HCT116 (cell line): Measurements from ENCODE around the gene GLMP. TPM values are rescaled to one million over a fixed set of nuclear protein-coding genes. Genes with fewer than 3 reads are reported as not detected.

Experiments
- ATAC-seq: fragments of 200-7000 bp; cut with Tn5 transposase; 2 replicates; pipeline ENCODE4 v1.9.1; 2020; ENCODE audit warnings: mild to moderate bottlenecking, moderate library complexity
- BruUV-seq: library from RNA; stranded (reverse); fragments of 400-500 nt; replicated peaks from 2 replicates; lab custom pipeline; 2021; lab: Mats Ljungman, UMichigan
- CTCF ChIA-PET: fragments of 300-600 bp; sonication (Branson Sonifier 250); formaldehyde crosslinking; loops from one replicate; lab custom pipeline; 2021; ENCODE audit warnings: antibody characterized with exemption; lab: Charles Lee
- POLR2A ChIA-PET: fragments of 300-600, 350-600 bp; sonication (Branson Sonifier 250); formaldehyde crosslinking; loops from one replicate; lab custom pipeline; 2021; ENCODE audit warnings: antibody characterized with exemption; lab: Charles Lee
- RAD21 ChIA-PET, 2 experiments: fragments of 300-600 bp; sonication (Branson Sonifier 250); formaldehyde crosslinking; loops; one replicate each; lab custom pipeline; 2023; ENCODE audit warnings: low total read pairs in 2 of 2; ENCODE audit not compliant: uncharacterized antibody in 2 of 2, unreplicated experiment in 2 of 2, low non-redundant PET in 1 of 2; lab: Charles Lee
- DNase-seq: peaks from one replicate; pipeline ENCODE4 v3.0.0-alpha.2; 2010; ENCODE audit warnings: low read depth, low spot score
- H2AFZ ChIP-seq: fragments of 200-600 bp; shearing (Covaris generic), sonication (generic); 2 replicates; pipeline ENCODE4 v1.6.1; 2017; ENCODE audit warnings: low read depth, mixed run types, mixed read lengths, antibody characterized with exemption, low read length; ENCODE audit not compliant: poor library complexity, severe bottlenecking
- H3K27ac ChIP-seq: 2 replicates; pipeline ENCODE4 v1.5.1; 2012; ENCODE audit warnings: low read depth, low read length
- H3K27me3 ChIP-seq: fragments of 200-600 bp; sonication (generic); 2 replicates; pipeline ENCODE4 v1.6.1; 2016; ENCODE audit warnings: mixed run types, low read length, mixed read lengths; ENCODE audit not compliant: insufficient read depth
- H3K36me3 ChIP-seq, 2 experiments: fragments of 200-500 bp in 1 of 2; fragments of 200-600 bp in 1 of 2; sonication (Bioruptor generic) in 1 of 2; sonication (generic) in 1 of 2; 2 replicates each; pipeline versions ENCODE4 v1.5.1 to v1.6.1; 2014 to 2016; ENCODE audit warnings: low read length in 2 of 2, inconsistent platforms in 1 of 2, mixed read lengths in 1 of 2, mixed run types in 1 of 2; ENCODE audit not compliant: insufficient read depth in 2 of 2, control insufficient read depth in 1 of 2
- H3K4me1 ChIP-seq, 2 experiments: fragments of 200-600 bp in 1 of 2; sonication (generic) in 1 of 2; 2 replicates each; pipeline versions ENCODE4 v1.5.1 to v1.6.1; 2012 to 2017; ENCODE audit warnings: low read length in 2 of 2, inconsistent platforms in 1 of 2, mild to moderate bottlenecking in 1 of 2, mixed read lengths in 1 of 2, mixed run types in 1 of 2, moderate library complexity in 1 of 2; ENCODE audit not compliant: insufficient read depth in 2 of 2, control insufficient read depth in 1 of 2
- H3K4me2 ChIP-seq: fragments of 200-600 bp; sonication (generic); 2 replicates; pipeline ENCODE4 v1.6.1; 2017; ENCODE audit warnings: mixed run types, low read length, mixed read lengths
- H3K4me3 ChIP-seq, 2 experiments: fragments of 200-600 bp in 1 of 2; sonication (generic) in 1 of 2; replicated peaks in 1 of 2; 2 replicates each; pipeline ENCODE4 v1.5.1; 2011 to 2016; ENCODE audit warnings: low read length in 2 of 2, control low read depth in 1 of 2, low read depth in 1 of 2, mild to moderate bottlenecking in 1 of 2, mixed read lengths in 1 of 2, mixed run types in 1 of 2
- H3K79me2 ChIP-seq: fragments of 200-600 bp; sonication (generic); 2 replicates; pipeline ENCODE4 v1.6.1; 2017; ENCODE audit warnings: mild to moderate bottlenecking, mixed run types, low read length, moderate library complexity, mixed read lengths; ENCODE audit not compliant: insufficient read depth
- H3K9ac ChIP-seq: fragments of 200-600 bp; sonication (generic); 2 replicates; pipeline ENCODE4 v1.6.1; 2016; ENCODE audit warnings: low read length, mixed read lengths
- H3K9me2 ChIP-seq: fragments of 200-600 bp; sonication (generic), shearing (Covaris generic); 2 replicates; pipeline ENCODE4 v1.6.1; 2017; ENCODE audit warnings: mixed run types, mild to moderate bottlenecking, moderate library complexity; ENCODE audit not compliant: insufficient read depth
- H3K9me3 ChIP-seq, 2 experiments: fragments of 200-500 bp in 1 of 2; fragments of 200-600 bp in 1 of 2; sonication (Bioruptor generic) in 1 of 2; sonication (generic) in 1 of 2; 2 replicates each; pipeline ENCODE4 v1.6.1; 2014 to 2017; ENCODE audit warnings: low read length in 2 of 2, mixed read lengths in 2 of 2, inconsistent platforms in 1 of 2, low read depth in 1 of 2, mild to moderate bottlenecking in 1 of 2, mixed run types in 1 of 2, moderate library complexity in 1 of 2; ENCODE audit not compliant: control insufficient read depth in 1 of 2, insufficient read depth in 1 of 2
- H4K20me1 ChIP-seq: fragments of 200-600 bp; sonication (generic), shearing (Covaris generic); 2 replicates; pipeline ENCODE4 v1.6.1; 2017; ENCODE audit warnings: mixed run types, mild to moderate bottlenecking, moderate library complexity; ENCODE audit not compliant: insufficient read depth
- ATF3 ChIP-seq: IDR thresholded peaks from 2 replicates; pipeline ENCODE4 v1.6.1; 2012
- CBX3 ChIP-seq: IDR thresholded peaks from 2 replicates; pipeline ENCODE4 v1.6.1; 2012; ENCODE audit warnings: low read depth
- CTCF ChIP-seq, 3 experiments: fragments of 200-600 bp in 1 of 3; sonication (generic) in 1 of 3; IDR thresholded peaks in 2 of 3; conservative IDR thresholded peaks in 1 of 3; 2 replicates each; pipeline ENCODE4 v1.5.1; 2012 to 2017; ENCODE audit warnings: low read depth in 2 of 3, low read length in 2 of 3, antibody characterized with exemption in 1 of 3, borderline replicate concordance in 1 of 3, control low read depth in 1 of 3, mild to moderate bottlenecking in 1 of 3, mixed read lengths in 1 of 3, mixed run types in 1 of 3, moderate library complexity in 1 of 3; ENCODE audit not compliant: insufficient read depth in 1 of 3
- ELF1 ChIP-seq: IDR thresholded peaks from 2 replicates; pipeline ENCODE4 v1.6.1; 2012; ENCODE audit warnings: low read depth, borderline replicate concordance
- EZH2phosphoT487 ChIP-seq: fragments of 200-600 bp; IDR thresholded peaks from 2 replicates; pipeline ENCODE4 v1.6.1; 2018; ENCODE audit warnings: antibody characterized with exemption, borderline replicate concordance
- FOSL1 ChIP-seq: IDR thresholded peaks from 2 replicates; pipeline ENCODE4 v1.6.1; 2012; ENCODE audit warnings: low read depth
- MAX ChIP-seq: IDR thresholded peaks from 2 replicates; pipeline ENCODE4 v1.6.1; 2012
- POLR2A ChIP-seq: IDR thresholded peaks from 2 replicates; pipeline ENCODE4 v1.7.0; 2011; ENCODE audit warnings: borderline replicate concordance; ENCODE audit not compliant: insufficient read depth, insufficient read length; ENCODE audit errors: extremely low read depth
- POLR2AphosphoS5 ChIP-seq: IDR thresholded peaks from 2 replicates; pipeline ENCODE4 v1.6.1; 2011; ENCODE audit warnings: mild to moderate bottlenecking, low read depth, low read length, moderate library complexity
- RAD21 ChIP-seq: IDR thresholded peaks from 2 replicates; pipeline ENCODE4 v1.6.1; 2012; ENCODE audit warnings: low read depth, mild to moderate bottlenecking
- REST ChIP-seq: IDR thresholded peaks from 2 replicates; pipeline ENCODE4 v1.6.1; 2012; ENCODE audit warnings: low read depth
- SIN3A ChIP-seq: IDR thresholded peaks from 2 replicates; pipeline ENCODE4 v1.6.1; 2012; ENCODE audit warnings: low read depth
- SP1 ChIP-seq: IDR thresholded peaks from 2 replicates; pipeline ENCODE4 v1.6.1; 2012; ENCODE audit warnings: low read depth
- SRF ChIP-seq: IDR thresholded peaks from 2 replicates; pipeline ENCODE4 v1.6.1; 2012; ENCODE audit warnings: low read depth
- YY1 ChIP-seq: IDR thresholded peaks from 2 replicates; pipeline ENCODE4 v1.6.1; 2011; ENCODE audit warnings: low read length, low read depth, moderate library complexity, mild to moderate bottlenecking; ENCODE audit not compliant: insufficient replicate concordance; ENCODE audit errors: extremely low read depth
- ZNF274 ChIP-seq: fragments of 200-500 bp; sonication (Bioruptor generic); IDR thresholded peaks from 2 replicates; pipeline ENCODE4 v1.6.1; 2014; ENCODE audit warnings: mild to moderate bottlenecking, low read depth, low read length, inconsistent platforms
- intact Hi-C: fragments of 100-400 bp; cut with micrococcal nuclease; formaldehyde crosslinking; loops from 2 replicates; pipeline ENCODE4 v1.10.0; 2022
- total RNA-seq: library from RNA; stranded (reverse); gene quantifications from one replicate; pipeline ENCODE4 v1.2.1, GENCODE V29; 2021; ENCODE audit not compliant: unreplicated experiment

GLMP gene
- total RNA-seq, 1 experiment from 2014 or later: 27.8 TPM

GRCh38 chr1:156282479-156283222, 12.8 kb downstream of the GLMP start, which contains the start of gene SMG5 (continued):
- no peak for TF ChIP-seq REST
- peak; percentile 90; the same call in 1 of the 2 replicates for TF ChIP-seq ELF1
- no peak for TF ChIP-seq FOSL1
- peak; percentile 99 for TF ChIP-seq YY1
- peak; percentile 67; the same call in 1 of the 2 replicates for TF ChIP-seq SRF

- ChIA-PET POLR2A (interaction anchor here (1.0 to 1.8 kb wide), 6 partner anchors 14 to 175 kb away, joined by 3 to 5 read pairs (median 4); partner anchors contain the start of genes GLMP and PMF1), CTCF (interaction anchor here (0.9 to 2.3 kb wide), 4 partner anchors 37 to 176 kb away, joined by 3 to 6 read pairs (median 4); no protein-coding TSS in a partner anchor), RAD21 (no interaction called here)
- peaks cover 58% of the 10 kb centered on the region for H3K79me2 ChIP-seq
- peaks cover 10% of the 10 kb centered on the region; the same call in 1 of the 2 replicates for H4K20me1 ChIP-seq
- H3K4me1 ChIP-seq: peaks cover 25 to 27% of the 10 kb centered on the region in 2 experiments
- DNase-seq (peak; percentile 48), ATAC-seq (peak; percentile 61)
- H3K9me3 ChIP-seq: no peaks in the 10 kb centered on the region
- BruUV-seq: TSS peak; percentile 59
- intact Hi-C loops: loop anchor here (2.0 kb wide), 1 partner anchor 57 kb away; the partner anchor contains the start of genes CCT3 and TSACC
- peak overlapping the region; percentile 98 for H3K9ac ChIP-seq
- peaks cover 22 to 32% of the 10 kb centered on the region in 2 experiments for H3K36me3 ChIP-seq
- H3K27me3 ChIP-seq: no peaks in the 10 kb centered on the region
- no peaks in the 10 kb centered on the region for H3K9me2 ChIP-seq
- peak overlapping the region; percentile 91 for H3K4me2 ChIP-seq
- no peak overlapping the region for H2AFZ ChIP-seq
- H3K27ac ChIP-seq: peak overlapping the region; percentile 90
- peak overlapping the region; percentile 77 to 96 for H3K4me3 ChIP-seq
- peak; percentile 75 for TF ChIP-seq ELF1
- no peak for TF ChIP-seq YY1
- TF ChIP-seq CTCF (IDR thresholded peaks at IDR 0.05 in 2 of 3, conservative IDR thresholded peaks at IDR 0.05 in 1 of 3; ENCODE audit: borderline replicate concordance in 1 of 3, insufficient read depth in 1 of 3, low read depth in 2 of 3, low read length in 2 of 3): no peak
- TF ChIP-seq FOSL1: no peak
- no peak for TF ChIP-seq POLR2A
- TF ChIP-seq MAX: peak; percentile 25
- TF ChIP-seq ZNF274: no peak
- TF ChIP-seq POLR2AphosphoS5: peak; percentile 44; the same call in 1 of the 2 replicates
- TF ChIP-seq SIN3A: peak; percentile 2; the same call in 1 of the 2 replicates
- TF ChIP-seq ATF3: no peak
- 0 out of 2 replicates have a peak, but pooled peaks have one; percentile 43 for TF ChIP-seq SP1
- no peak for TF ChIP-seq RAD21
- TF ChIP-seq CBX3: no peak
- TF ChIP-seq SRF: no peak
- TF ChIP-seq EZH2phosphoT487: no peak
These were observed 13.6 kb downstream of the GLMP start for GRCh38 chr1:156281693-156282478.
